ENCODE results near the gene PALM2AKAP2. TPM values are rescaled to one million over a fixed set of nuclear protein-coding genes. Genes with fewer than 3 reads are reported as not detected.

Gene PALM2AKAP2
- total RNA-seq, 4 donors from 2014 or later, result 28.4 to 59.9 (median 48.7) TPM

GRCh38 chr9:109771087-109771486 is 8.9 kb upstream of the PALM2AKAP2 start:
- TF ChIP-seq, protein P1, sequence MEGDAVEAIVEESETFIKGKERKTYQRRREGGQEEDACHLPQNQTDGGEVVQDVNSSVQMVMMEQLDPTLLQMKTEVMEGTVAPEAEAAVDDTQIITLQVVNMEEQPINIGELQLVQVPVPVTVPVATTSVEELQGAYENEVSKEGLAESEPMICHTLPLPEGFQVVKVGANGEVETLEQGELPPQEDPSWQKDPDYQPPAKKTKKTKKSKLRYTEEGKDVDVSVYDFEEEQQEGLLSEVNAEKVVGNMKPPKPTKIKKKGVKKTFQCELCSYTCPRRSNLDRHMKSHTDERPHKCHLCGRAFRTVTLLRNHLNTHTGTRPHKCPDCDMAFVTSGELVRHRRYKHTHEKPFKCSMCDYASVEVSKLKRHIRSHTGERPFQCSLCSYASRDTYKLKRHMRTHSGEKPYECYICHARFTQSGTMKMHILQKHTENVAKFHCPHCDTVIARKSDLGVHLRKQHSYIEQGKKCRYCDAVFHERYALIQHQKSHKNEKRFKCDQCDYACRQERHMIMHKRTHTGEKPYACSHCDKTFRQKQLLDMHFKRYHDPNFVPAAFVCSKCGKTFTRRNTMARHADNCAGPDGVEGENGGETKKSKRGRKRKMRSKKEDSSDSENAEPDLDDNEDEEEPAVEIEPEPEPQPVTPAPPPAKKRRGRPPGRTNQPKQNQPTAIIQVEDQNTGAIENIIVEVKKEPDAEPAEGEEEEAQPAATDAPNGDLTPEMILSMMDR (IDR thresholded peaks at IDR 0.05; ENCODE audit: low read depth), result no peak

- TF ChIP-seq, protein P1 (IDR thresholded peaks at IDR 0.05; ENCODE audit: low read depth), result no peak
Measured at GRCh38 chr9:109771796-109772531, 8.0 kb upstream of the PALM2AKAP2 start.

GRCh38 chr9:109775516-109775915 is 4.5 kb upstream of the PALM2AKAP2 start:
- TF ChIP-seq, protein P1 (IDR thresholded peaks at IDR 0.05; ENCODE audit: low read depth), result no peak

GRCh38 chr9:109776391-109776790 is 3.6 kb upstream of the PALM2AKAP2 start:
- TF ChIP-seq, protein P1 (IDR thresholded peaks at IDR 0.05; ENCODE audit: low read depth), result no peak

GRCh38 chr9:109780453-109781033 is 545 bp downstream of the PALM2AKAP2 start:
- TF ChIP-seq, protein P1 (IDR thresholded peaks at IDR 0.05; ENCODE audit: low read depth), result no peak

- TF ChIP-seq, protein P1 (IDR thresholded peaks at IDR 0.05; ENCODE audit: low read depth), result no peak
Measured at GRCh38 chr9:109781086-109781485, 1.1 kb downstream of the PALM2AKAP2 start.

DNA sequence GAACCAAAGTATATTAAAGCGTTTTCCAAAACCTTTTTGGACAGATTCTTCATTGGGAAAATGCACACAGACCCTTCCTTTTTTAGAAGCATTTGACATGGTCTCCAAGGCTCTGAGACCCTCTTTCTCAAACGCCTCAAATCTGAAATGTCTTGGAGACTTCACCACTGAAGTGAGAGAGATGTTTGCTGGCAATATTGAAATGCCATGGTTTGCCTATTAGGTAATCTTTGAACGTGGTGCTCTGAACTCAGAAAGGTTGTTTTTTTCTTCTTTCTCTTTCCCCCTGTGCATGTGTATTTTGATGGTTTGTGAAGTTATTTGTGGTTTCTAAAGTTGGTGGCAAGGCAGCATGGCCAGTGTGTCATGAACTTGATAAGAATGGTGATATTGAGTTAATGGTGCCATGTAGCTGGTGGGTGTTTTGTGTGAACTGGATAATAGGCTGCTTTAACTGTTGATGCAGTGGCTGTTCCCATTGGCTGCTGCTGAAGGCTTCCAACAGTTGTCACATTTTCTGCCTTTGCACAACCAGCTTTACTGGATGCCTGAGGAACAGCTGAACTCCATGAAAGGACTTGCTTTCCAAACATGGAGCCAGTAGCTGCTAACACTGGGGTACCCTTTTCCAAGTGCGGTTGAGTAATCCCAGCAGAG is 1.7 kb downstream of the PALM2AKAP2 start:
- TF ChIP-seq, protein P1 (IDR thresholded peaks at IDR 0.05; ENCODE audit: low read depth), result no peak
